ENCODE measurements around the gene TEDC1.
"Not testable (repeated sequence)": the region's sequence is repeated elsewhere in the genome, so short reads cannot be mapped to it uniquely, and the experiment has no call there.

The TEDC1 gene

DNA sequence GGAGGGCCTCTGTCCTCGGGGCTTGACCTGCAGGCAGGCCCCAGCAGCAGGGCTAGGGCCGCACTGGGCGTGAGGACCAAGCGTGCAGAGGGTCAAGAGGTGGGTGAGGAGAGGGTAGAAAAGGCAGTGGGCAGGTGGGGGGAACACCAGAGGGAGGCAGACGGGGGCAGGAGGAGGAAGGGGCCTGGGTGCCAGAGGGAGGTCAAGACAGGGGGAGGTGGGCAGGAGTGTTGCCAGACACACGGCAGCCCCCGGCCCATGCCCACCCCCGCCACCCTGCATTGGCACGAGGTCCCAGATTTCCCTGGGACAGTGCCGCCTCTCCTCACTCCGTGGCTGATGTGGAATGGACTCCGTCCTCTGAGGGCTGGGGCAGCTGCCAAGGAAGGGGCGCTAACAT is 43.5 kb downstream of the TEDC1 start:
- DNase-seq = no peak

DNA sequence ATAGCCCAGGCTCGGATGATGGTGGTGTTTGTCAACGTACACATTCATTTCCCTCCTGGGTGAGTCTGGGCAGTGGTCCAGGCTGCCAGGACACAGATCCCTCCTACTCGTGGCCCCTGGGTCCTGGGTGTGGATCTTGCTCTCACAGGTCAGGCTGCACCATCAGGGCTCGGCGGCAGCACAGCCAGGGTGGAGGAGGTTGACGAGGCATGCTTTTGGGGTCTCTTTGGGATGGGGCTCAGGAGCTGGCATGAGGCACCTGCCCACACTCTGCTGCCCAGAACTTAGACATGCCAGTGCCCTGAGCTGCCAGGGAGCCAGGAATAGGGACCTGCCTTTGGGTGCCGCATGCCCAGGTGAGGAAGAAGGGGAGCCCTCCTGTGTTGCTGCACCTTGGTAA is 45.0 kb downstream of the TEDC1 start:
- no peak for DNase-seq

DNA sequence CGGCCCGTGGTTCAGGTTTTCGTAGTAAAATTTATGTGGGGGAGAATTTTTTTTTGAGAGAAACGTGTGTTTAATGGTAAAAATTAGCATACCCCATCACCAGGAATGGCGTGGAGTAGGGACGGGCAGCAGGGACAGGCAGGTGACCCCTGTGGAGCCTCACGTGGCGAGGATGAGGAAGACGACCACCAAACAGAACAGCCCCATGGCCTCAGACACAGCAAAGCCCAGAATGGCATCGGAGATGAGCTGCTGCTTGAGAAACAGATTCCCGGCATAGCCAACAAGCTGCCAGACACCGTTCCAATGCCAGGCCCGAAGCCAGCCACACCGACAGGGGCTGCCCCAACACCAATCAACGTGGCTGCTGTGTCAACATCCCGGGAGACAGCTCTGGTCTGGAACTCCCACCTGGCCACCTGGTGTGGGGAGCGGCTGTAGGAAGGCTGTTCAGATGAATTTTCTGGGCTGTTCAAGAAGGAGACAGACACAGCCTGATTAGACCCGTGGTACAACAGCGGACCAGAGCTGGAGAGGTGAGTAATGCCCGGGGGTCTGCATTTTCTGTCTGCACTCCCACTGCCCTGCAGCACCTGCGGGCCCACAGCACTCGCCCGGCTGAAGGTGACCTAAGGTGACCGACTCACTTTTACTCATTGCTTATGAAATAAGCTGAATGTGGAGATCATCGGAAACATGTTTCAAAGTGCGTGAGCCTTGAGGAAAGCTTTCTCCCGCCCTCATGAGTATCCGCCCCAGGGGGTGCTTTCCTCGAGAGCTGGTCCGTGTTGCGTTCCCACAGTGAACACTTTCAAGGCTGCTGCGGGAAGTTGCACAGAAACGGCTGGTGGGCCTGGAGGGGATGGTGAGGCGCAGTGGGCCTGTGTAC is 45.9 kb downstream of the TEDC1 start:
- DNase-seq = no peak

DNA sequence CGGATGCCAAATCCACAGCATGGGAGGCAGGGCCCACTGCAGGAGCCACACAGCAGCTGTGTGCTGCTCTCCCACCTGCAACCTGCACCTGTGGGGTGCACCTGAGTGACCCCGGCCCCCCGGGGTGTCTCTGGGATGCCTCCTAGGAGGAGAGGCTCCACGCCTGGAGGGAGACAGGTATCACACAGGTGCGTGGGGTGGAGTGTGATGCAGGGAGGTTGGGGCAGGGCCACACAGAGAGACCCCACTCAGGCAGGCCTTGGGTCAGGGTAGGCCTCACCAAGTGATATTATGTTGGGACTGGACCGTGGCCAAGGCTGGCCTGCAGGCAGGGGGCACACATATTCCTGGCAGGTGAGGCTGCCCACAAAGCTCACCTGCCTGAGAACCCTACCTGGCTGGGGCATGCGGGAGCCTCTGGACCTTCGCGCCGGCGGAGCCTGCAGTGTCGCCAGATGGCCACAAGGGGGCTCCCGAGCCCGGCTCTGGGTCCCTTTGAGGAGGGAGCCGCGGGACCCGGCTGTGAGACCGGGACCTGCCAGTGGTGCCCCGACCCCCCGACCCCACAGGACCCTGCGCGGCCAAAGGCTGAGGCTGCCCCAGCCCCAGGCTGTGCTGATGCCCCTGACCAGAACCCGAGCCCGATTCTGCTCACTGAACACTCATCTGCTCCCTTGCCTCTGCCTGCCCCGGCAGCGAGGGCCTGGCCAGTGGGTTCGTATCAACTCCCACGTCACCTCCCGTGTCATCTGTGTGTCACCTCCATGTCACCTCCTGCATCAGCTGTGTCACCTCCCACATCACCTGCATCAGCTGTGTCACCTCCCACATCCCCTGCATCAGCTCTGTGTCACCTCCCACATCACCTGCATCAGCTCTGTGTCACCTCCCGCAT is 46.8 kb downstream of the TEDC1 start:
- DNase-seq = peak in 17 of 56 donors; percentile 17 to 70 (median 43)

DNA sequence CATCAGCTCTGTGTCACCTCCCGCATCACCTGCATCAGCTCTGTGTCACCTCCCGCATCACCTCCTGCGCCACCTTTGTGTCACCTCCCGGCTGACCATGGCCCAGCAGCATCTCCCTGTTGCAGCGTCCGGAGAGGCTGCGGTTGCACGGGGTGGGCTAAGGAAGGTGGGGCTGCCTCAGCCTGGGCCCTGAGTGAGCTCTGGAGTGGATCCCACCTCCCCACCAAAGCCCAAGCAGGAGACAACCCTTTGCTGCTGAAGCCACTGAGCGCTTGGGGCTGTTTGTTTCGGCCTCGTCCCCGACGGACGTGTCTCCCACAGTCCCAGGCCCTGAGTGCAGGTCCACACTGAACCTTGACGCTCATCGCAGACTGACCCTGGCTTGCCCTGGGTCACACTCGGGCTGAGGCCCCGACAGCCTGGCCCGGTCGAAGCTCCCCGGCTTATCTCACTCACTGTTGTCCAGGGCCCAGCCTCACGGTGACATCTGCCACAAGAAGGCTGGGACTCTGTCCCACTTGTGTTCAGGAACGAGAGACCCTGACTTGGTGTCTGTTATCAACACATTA is 47.5 kb downstream of the TEDC1 start:
- no peak for DNase-seq

DNA sequence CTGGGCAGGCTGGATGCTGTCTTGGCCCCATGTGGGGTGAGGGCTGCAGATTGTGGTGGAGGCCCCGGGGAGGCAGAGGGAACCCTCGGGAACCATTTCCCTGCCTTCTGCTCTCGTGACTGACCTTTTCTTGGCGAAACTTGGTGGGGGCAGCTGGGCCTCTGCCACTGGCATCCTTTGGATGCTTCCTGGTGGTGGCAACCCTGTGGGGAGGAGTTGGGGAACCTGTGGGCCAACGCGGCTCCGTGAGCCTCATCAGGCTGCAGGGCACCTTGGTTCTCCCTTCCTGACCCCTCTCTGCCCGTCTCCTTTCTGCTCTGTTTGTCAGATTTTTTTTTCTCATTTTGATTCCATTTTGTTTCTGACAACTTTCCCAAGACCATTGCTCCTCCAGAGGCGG is 49.8 kb downstream of the TEDC1 start:
- DNase-seq = no peak

DNA sequence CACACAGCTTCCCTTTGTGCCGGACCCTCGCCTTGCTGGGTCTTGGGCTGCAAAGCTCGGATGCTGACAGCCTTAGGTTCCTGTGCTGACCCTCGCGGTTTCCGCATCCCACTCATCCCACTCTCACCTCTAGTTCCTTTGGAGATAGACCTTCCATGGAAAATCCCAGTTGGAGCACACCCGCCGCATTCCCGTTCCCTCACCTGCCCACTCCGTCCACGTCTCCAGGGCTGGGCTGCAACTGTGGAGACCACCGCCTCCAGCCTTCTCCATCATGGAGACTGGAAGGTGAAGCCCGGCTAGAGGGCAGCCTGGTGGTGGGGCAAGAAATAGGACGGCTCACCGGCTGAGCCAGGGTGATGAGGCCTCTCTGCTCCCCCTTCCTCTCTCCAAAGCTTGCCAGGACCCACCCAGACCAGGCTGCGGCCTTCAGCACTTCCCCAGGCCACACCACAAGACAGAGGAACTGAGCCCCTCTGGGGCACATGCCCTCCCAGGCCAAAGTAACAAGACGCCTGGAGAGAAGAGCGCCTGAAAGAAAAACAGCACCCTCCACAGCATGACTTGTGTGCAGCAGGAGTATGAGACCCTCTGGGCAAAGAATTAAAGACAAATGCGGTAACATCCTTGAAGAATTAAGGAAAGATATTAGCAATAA is 50.3 kb downstream of the TEDC1 start:
- no peak for DNase-seq

DNA sequence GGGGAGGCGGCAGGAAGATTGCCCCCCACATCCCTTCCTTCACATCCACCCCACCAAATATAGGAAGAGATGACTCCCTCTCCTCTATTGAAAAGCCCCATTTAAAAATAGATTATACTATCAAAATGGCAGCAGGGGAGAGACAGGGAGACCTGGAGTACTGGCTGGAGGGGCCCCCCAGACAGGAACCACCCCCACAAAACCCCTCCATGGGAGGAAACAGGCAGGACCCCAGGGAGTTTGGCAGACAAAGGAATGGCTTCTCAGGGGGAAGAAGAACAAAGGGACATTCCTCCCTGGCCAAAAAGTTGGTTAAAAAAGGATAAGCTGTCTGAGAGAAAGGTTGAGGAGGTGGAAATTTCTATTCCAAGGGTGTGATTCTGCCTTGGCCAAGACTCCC is 54.6 kb downstream of the TEDC1 start:
- DNase-seq = not testable (repeated sequence)

DNA sequence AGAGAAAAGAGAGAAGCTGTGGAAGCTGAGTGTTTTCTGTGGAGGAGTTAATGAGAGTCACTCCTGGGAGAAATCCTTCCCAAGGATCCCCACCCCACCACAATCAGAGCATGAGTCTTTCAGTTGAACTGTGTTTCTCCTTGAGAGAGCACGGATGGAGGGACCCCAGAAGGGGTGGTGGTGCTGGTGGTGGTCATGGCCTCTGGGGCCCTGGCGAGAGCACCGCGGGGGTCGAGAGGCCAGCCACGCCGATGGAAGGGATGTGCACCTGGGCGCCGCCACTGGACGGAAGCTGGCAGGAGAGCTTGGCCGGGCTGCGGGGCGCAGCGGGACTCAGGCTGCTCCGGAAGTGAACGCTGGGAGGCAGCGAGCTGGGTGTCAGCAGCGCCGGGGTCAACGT is 55.4 kb downstream of the TEDC1 start:
- DNase-seq = not testable (repeated sequence)

DNA sequence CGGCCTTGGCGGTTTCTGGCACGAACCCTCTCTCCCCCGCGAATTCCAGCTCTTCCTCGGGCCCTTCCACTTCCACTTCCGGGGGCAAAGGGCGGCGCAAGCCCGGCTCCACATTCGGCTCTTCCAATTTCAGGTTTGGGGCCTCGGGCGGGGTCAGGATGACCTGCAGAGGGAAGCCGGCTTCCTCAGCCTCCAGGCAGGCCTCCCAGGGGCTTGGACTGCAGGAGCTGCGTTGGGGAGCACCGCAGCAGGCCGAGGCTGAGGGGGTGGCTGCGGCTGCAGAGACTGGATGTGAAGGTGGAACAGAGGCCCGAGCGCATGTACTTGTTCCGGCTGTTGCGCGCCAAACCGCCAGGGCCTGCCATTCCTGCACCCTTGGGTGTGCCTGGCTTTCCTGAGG is 56.0 kb downstream of the TEDC1 start:
- DNase-seq = not testable (repeated sequence)

DNA sequence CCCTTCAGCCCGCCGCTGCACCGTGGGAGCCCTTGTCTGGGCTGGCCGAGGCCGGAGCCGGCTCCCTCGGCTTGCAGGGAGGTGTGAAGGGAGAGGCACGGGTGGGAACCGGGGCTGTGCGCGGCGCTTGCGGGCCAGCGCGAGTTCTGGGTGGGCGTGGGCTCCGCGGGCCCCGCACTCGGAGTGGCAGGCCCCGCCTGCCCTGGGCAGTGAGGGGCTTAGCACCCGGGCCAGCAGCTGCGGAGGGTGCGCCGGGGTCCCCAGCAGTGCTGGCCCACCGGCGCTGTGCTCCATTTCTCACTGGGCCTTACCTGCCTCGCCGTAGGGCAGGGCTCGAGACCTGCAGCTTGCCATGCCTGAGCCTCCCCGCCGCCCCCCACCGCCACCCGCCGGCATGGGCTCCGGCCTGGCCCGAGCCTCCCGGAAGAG is 56.7 kb downstream of the TEDC1 start:
- DNase-seq = no peak

Data from nucleus accumbens (tissue), 56 donors.